H9 (cell line): ENCODE measurements around the gene PTPN11. TPM values are rescaled to one million over a fixed set of nuclear protein-coding genes. Genes with fewer than 3 reads are reported as not detected.

Source experiments
- DNase-seq: peaks from one replicate; pipeline ENCODE4 v3.0.0-alpha.2; 2017
- H2AFZ ChIP-seq: one replicate; pipeline ENCODE4 v1.6.1; 2013; ENCODE audit warnings: mild to moderate bottlenecking, low read length, control low read depth, moderate library complexity
- H2AK5ac ChIP-seq: 2 replicates; pipeline ENCODE4 v1.6.1; 2013; ENCODE audit warnings: low read length, control low read depth, mixed read lengths; ENCODE audit not compliant: insufficient read length
- H2BK120ac ChIP-seq: one replicate; pipeline ENCODE4 v1.6.1; 2013; ENCODE audit warnings: low read depth, mild to moderate bottlenecking, low read length, control low read depth, inconsistent platforms; ENCODE audit not compliant: poor library complexity, severe bottlenecking
- H2BK12ac ChIP-seq: 2 replicates; pipeline ENCODE4 v1.6.1; 2013; ENCODE audit warnings: low read length, control low read depth, mixed read lengths, low read depth; ENCODE audit not compliant: insufficient read length
- H2BK15ac ChIP-seq: 2 replicates; pipeline ENCODE4 v1.6.1; 2013; ENCODE audit warnings: low read depth, low read length, control low read depth
- H2BK20ac ChIP-seq: one replicate; pipeline ENCODE4 v1.6.1; 2013; ENCODE audit warnings: low read depth, mild to moderate bottlenecking, low read length, control low read depth, inconsistent platforms; ENCODE audit not compliant: poor library complexity, severe bottlenecking
- H2BK5ac ChIP-seq: 2 replicates; pipeline ENCODE4 v1.6.1; 2013; ENCODE audit warnings: low read length, control low read depth, mixed read lengths; ENCODE audit not compliant: insufficient read length
- H3K14ac ChIP-seq: 2 replicates; pipeline ENCODE4 v1.6.1; 2013; ENCODE audit warnings: low read length, control low read depth; ENCODE audit not compliant: insufficient read depth
- H3K18ac ChIP-seq: 2 replicates; pipeline ENCODE4 v1.6.1; 2013; ENCODE audit warnings: low read depth, mild to moderate bottlenecking, mixed read lengths, low read length, control low read depth; ENCODE audit not compliant: insufficient read length
- H3K23ac ChIP-seq: 2 replicates; pipeline ENCODE4 v1.6.1; 2013; ENCODE audit warnings: low read length, control low read depth, mixed read lengths, low read depth; ENCODE audit not compliant: insufficient read length
- H3K23me2 ChIP-seq: 2 replicates; pipeline ENCODE4 v1.6.1; 2013; ENCODE audit warnings: low read depth, mild to moderate bottlenecking, mixed read lengths, low read length, control low read depth; ENCODE audit not compliant: insufficient read length, poor library complexity, severe bottlenecking
- H3K27ac ChIP-seq: 2 replicates; pipeline ENCODE4 v1.5.1; 2013; ENCODE audit warnings: low read length, control low read depth, mixed read lengths, low read depth; ENCODE audit not compliant: insufficient read length
- H3K27me3 ChIP-seq: 2 replicates; pipeline ENCODE4 v1.6.1; 2013; ENCODE audit warnings: low read length, control low read depth, inconsistent platforms; ENCODE audit not compliant: insufficient read depth
- H3K4ac ChIP-seq: 2 replicates; pipeline ENCODE4 v1.6.1; 2013; ENCODE audit warnings: low read depth, mild to moderate bottlenecking, control low read depth, inconsistent platforms, low read length, moderate library complexity
- H3K4me1 ChIP-seq: 2 replicates; pipeline ENCODE4 v1.6.1; 2013; ENCODE audit warnings: low read length, control low read depth, inconsistent platforms; ENCODE audit not compliant: insufficient read depth
- H3K4me2 ChIP-seq: 2 replicates; pipeline ENCODE4 v1.6.1; 2013; ENCODE audit warnings: low read length, control low read depth, mixed read lengths; ENCODE audit not compliant: insufficient read length, insufficient read depth
- H3K56ac ChIP-seq: 2 replicates; pipeline ENCODE4 v1.6.1; 2013; ENCODE audit warnings: low read depth, mild to moderate bottlenecking, mixed read lengths, low read length, control low read depth; ENCODE audit not compliant: insufficient read length
- H3K79me1 ChIP-seq: 2 replicates; pipeline ENCODE4 v1.6.1; 2013; ENCODE audit warnings: low read depth, mild to moderate bottlenecking, moderate library complexity, low read length, control low read depth, inconsistent platforms; ENCODE audit not compliant: insufficient read depth, poor library complexity, severe bottlenecking
- H3K79me2 ChIP-seq: 2 replicates; pipeline ENCODE4 v1.6.1; 2013; ENCODE audit warnings: low read length, control low read depth, inconsistent platforms; ENCODE audit not compliant: insufficient read depth
- H3K9ac ChIP-seq: 2 replicates; pipeline ENCODE4 v1.6.1; 2013; ENCODE audit warnings: low read length, control low read depth, mixed read lengths; ENCODE audit not compliant: insufficient read length; ENCODE audit errors: extremely low read depth
- H3K9me3 ChIP-seq: one replicate; pipeline ENCODE4 v1.6.1; 2013; ENCODE audit warnings: low read depth, low read length, inconsistent platforms; ENCODE audit not compliant: control insufficient read depth
- H3T11ph ChIP-seq: one replicate; pipeline ENCODE4 v1.6.1; 2013; ENCODE audit warnings: mild to moderate bottlenecking, low read length, control low read depth, inconsistent platforms
- H4K20me1 ChIP-seq: one replicate; pipeline ENCODE4 v1.6.1; 2013; ENCODE audit not compliant: control insufficient read depth, insufficient read length, insufficient read depth
- H4K5ac ChIP-seq: 2 replicates; pipeline ENCODE4 v1.6.1; 2013; ENCODE audit warnings: low read depth, mild to moderate bottlenecking, mixed read lengths, low read length, control low read depth; ENCODE audit not compliant: insufficient read length
- H4K8ac ChIP-seq: replicated peaks from 2 replicates; pipeline ENCODE4 v1.6.1; 2013; ENCODE audit warnings: low read length, control low read depth, mixed read lengths, low read depth; ENCODE audit not compliant: insufficient read length
- H4K91ac ChIP-seq: 2 replicates; pipeline ENCODE4 v1.6.1; 2013; ENCODE audit warnings: low read depth, mild to moderate bottlenecking, moderate library complexity, mixed read lengths, low read length, control low read depth; ENCODE audit not compliant: insufficient read length
- H3K27ac Mint-ChIP-seq, 3 experiments: 2 replicates in 2 of 3; 3 replicates in 1 of 3; pipeline ENCODE4 v1.8.0; 2020 to 2021; ENCODE audit warnings: mixed read lengths in 3 of 3, mild to moderate bottlenecking in 1 of 3, moderate library complexity in 1 of 3
- H3K27me3 Mint-ChIP-seq: 2 replicates; pipeline ENCODE4 v1.8.0; 2021; ENCODE audit warnings: low read depth, mild to moderate bottlenecking, moderate library complexity, mixed read lengths
- H3K36me3 Mint-ChIP-seq, 3 experiments: 2 replicates in 2 of 3; 3 replicates in 1 of 3; pipeline ENCODE4 v1.8.0; 2020 to 2021; ENCODE audit warnings: low read depth in 3 of 3, mixed read lengths in 3 of 3; ENCODE audit not compliant: insufficient read depth in 1 of 3
- H3K4me1 Mint-ChIP-seq, 2 experiments: 2 replicates each; pipeline ENCODE4 v1.8.0; 2020; ENCODE audit warnings: mixed read lengths in 2 of 2
- H3K4me3 Mint-ChIP-seq, 2 experiments: 2 replicates in 1 of 2; 3 replicates in 1 of 2; pipeline ENCODE4 v1.8.0; 2020 to 2021; ENCODE audit warnings: mild to moderate bottlenecking in 2 of 2, mixed read lengths in 2 of 2, moderate library complexity in 1 of 2
- H3K9me3 Mint-ChIP-seq, 2 experiments: 2 replicates in 1 of 2; 3 replicates in 1 of 2; pipeline ENCODE4 v1.8.0; 2020; ENCODE audit warnings: mild to moderate bottlenecking in 2 of 2, mixed read lengths in 2 of 2, moderate library complexity in 1 of 2
- CTCF ChIP-seq: fragments of 200-600 bp; sonication (generic); conservative IDR thresholded peaks from 3 replicates; pipeline ENCODE4 v1.8.0; 2021; ENCODE audit warnings: antibody characterized with exemption, mild to moderate bottlenecking
- WGBS: extraction: QIAGEN DNeasy Blood & Tissue Kit; methylation state at CpG from one replicate; pipeline ENCODE4 v1.1.7; 2013; ENCODE audit warnings: missing lambda C conversion rate, low lambda C conversion rate, mixed read lengths; ENCODE audit not compliant: insufficient read length; ENCODE audit errors: extremely low coverage; 5-methylcytosine and 5-hydroxymethylcytosine counted together
- total RNA-seq: library from RNA; stranded (reverse); gene quantifications from 2 replicates; pipeline ENCODE4 v1.2.1, GENCODE V29; 2021

PTPN11 gene
- total RNA-seq, 1 experiment from 2014 or later = 112 TPM

GRCh38 chr12:112546996-112547395 lies 128.2 kb downstream of the PTPN11 start:
- no peak overlapping the region for H2BK120ac ChIP-seq
- no peak overlapping the region for H3K27ac ChIP-seq
- no peak overlapping the region for H3K9ac ChIP-seq
- H3K9me3 ChIP-seq = no peaks in the 10 kb centered on the region
- H2AK5ac ChIP-seq = no peak overlapping the region
- H3K18ac ChIP-seq = no peak overlapping the region
- no peaks in the 10 kb centered on the region for H3K79me1 ChIP-seq
- peak overlapping the region; percentile 60 for H4K5ac ChIP-seq
- no peak overlapping the region for H3K4ac ChIP-seq
- DNase-seq = no peak
- no peak overlapping the region for H4K91ac ChIP-seq
- no CpG with 5 or more reads among the region's 2 CpGs for WGBS
- Mint-ChIP-seq H3K27ac (no peak overlapping the region), H3K36me3 (peaks cover 0 to 8% (median 0%) of the 10 kb centered on the region in 3 experiments; a peak in 2 of 7 replicates), H3K27me3 (peaks cover 11% of the 10 kb centered on the region), H3K9me3 (peaks cover 2 to 9% of the 10 kb centered on the region in 2 experiments; a peak in 3 of 5 replicates), H3K4me1 (peaks cover 2 to 12% of the 10 kb centered on the region in 2 experiments; a peak in 3 of 4 replicates), H3K4me3 (no peak overlapping the region)
- H3K23me2 ChIP-seq = peaks cover 4% of the 10 kb centered on the region
- H4K8ac ChIP-seq = no peak overlapping the region
- H3K27me3 ChIP-seq = no peaks in the 10 kb centered on the region
- H2AFZ ChIP-seq = no peak overlapping the region
- no peak overlapping the region for H2BK20ac ChIP-seq
- H3K4me1 ChIP-seq = no peaks in the 10 kb centered on the region
- no peak overlapping the region for H2BK15ac ChIP-seq
- no peak overlapping the region for H3K23ac ChIP-seq
- TF ChIP-seq CTCF = no peak
- H3K56ac ChIP-seq = no peak overlapping the region
- H3K4me2 ChIP-seq = no peak overlapping the region
- H4K20me1 ChIP-seq = no peaks in the 10 kb centered on the region
- no peak overlapping the region for H2BK5ac ChIP-seq
- no peak overlapping the region for H3K14ac ChIP-seq
- no peaks in the 10 kb centered on the region for H3K79me2 ChIP-seq
- no peak overlapping the region for H2BK12ac ChIP-seq
- no peak overlapping the region for H3T11ph ChIP-seq
